ENCODE measurements around the gene TLR6.

Gene TLR6

GRCh38 chr4:38856524-38857337, at the start of gene TLR6:
Gene TLR6 (minus strand): TSS chr4:38856817. CDS start chr4:38829473, 27,344 bp downstream.
- peak; percentile 56 for DNase-seq (ENCODE audit: low read depth)

- DNase-seq (ENCODE audit: low read depth), result no peak
Measured at GRCh38 chr4:38905652-38906385, 49.2 kb upstream of the TLR6 start.

GRCh38 chr4:38904682-38905081, 48.1 kb upstream of the TLR6 start:
- DNase-seq (ENCODE audit: low read depth), result no peak

GRCh38 chr4:38904090-38904666, 47.6 kb upstream of the TLR6 start:
- DNase-seq (ENCODE audit: low read depth), result no peak

GRCh38 chr4:38902695-38903094, 46.1 kb upstream of the TLR6 start:
- no peak for DNase-seq (ENCODE audit: low read depth)

GRCh38 chr4:38902221-38902620, 45.6 kb upstream of the TLR6 start:
- DNase-seq (ENCODE audit: low read depth), result no peak

- DNase-seq (ENCODE audit: low read depth), result no peak
Measured at GRCh38 chr4:38898245-38898644, 41.6 kb upstream of the TLR6 start.

- no peak for DNase-seq (ENCODE audit: low read depth)
Measured at GRCh38 chr4:38896940-38897339, 40.3 kb upstream of the TLR6 start.

- no peak for DNase-seq (ENCODE audit: low read depth)
Measured at GRCh38 chr4:38894322-38894982, 37.8 kb upstream of the TLR6 start.

GRCh38 chr4:38891051-38891983, 34.7 kb upstream of the TLR6 start:
- no peak for DNase-seq (ENCODE audit: low read depth)

GRCh38 chr4:38889143-38889542, 32.5 kb upstream of the TLR6 start:
- DNase-seq (ENCODE audit: low read depth), result no peak

- no peak for DNase-seq (ENCODE audit: low read depth)
Measured at GRCh38 chr4:38884254-38884653, 27.6 kb upstream of the TLR6 start.

- DNase-seq (ENCODE audit: low read depth), result no peak
Measured at GRCh38 chr4:38876636-38877035, 20.0 kb upstream of the TLR6 start.

GRCh38 chr4:38873290-38873944, 16.8 kb upstream of the TLR6 start:
- DNase-seq (ENCODE audit: low read depth), result no peak

GRCh38 chr4:38872620-38873019, 16.0 kb upstream of the TLR6 start:
- no peak for DNase-seq (ENCODE audit: low read depth)

- no peak for DNase-seq (ENCODE audit: low read depth)
Measured at GRCh38 chr4:38871593-38871992, 15.0 kb upstream of the TLR6 start.

GRCh38 chr4:38870098-38870808, 13.6 kb upstream of the TLR6 start:
- DNase-seq (ENCODE audit: low read depth), result no peak

GRCh38 chr4:38869511-38869910, 12.9 kb upstream of the TLR6 start:
- no peak for DNase-seq (ENCODE audit: low read depth)

GRCh38 chr4:38868059-38868960, 11.7 kb upstream of the TLR6 start:
- no peak for DNase-seq (ENCODE audit: low read depth)
